ENCODE data around the gene DCBLD1. TPM values are rescaled to one million over a fixed set of nuclear protein-coding genes. Genes with fewer than 3 reads are reported as not detected.
A peak's percentile ranks its signal among the peaks of the same experiment; 100 is the strongest.
"Not testable (repeated sequence)": the region's sequence is repeated elsewhere in the genome, so short reads cannot be mapped to it uniquely, and the experiment has no call there.

Gene DCBLD1
- 12.0 TPM for total RNA-seq

DNA sequence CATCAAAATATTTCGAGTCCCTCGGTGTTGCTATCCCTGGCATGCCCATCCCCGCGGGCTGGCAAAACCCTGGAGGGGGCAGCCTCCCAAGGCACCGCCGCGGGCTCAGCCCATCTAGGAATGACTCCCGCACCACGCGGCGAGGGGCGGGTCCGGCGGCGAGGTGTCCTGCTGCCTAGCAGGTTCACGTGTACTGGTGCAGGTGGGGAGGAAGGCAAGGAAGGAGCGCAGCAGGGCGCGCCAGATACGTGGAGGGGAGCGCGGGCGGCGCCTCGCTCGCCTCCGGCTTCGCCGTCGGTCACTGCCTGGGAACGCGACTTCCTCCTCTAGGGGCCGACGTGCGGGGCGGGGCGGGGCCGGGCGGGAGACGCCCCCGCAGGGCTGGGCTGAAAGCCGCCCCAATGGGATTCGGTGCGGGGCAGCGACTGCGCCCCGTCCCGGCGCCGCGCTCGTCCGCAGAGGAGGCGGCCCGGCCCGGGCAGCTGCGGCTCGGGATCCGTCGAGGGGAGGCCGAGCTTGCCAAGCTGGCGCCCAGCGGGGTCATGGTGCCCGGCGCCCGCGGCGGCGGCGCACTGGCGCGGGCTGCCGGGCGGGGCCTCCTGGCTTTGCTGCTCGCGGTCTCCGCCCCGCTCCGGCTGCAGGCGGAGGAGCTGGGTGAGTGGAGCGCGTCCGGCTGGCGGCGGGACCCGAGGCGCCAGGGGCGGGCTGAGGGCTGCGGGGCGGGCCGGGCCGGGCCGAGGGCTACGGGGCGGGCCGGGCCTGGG is at the start of gene DCBLD1:
Gene DCBLD1 (plus strand): TSS at position 435 of the 764 bp plus-strand sequence. CDS start 108 bp downstream, at position 543.
- Histone ChIP-seq H3K9ac (ENCODE audit: low read depth in 1 of 3, low read length in 3 of 3) (peak within 1 kb of the TSS; percentile 86 to 93 (median 90)), H3K4me1 (ENCODE audit: control insufficient read depth in 3 of 3, insufficient read depth in 3 of 3, low read length in 3 of 3) (peaks cover 6 to 20% (median 7%) of the 10 kb centered on the region in 3 donors), H3K9me3 (ENCODE audit: control insufficient read depth in 3 of 3, low read length in 3 of 3) (no peaks in the 10 kb centered on the region), H3K36me3 (ENCODE audit: control insufficient read depth in 3 of 3, insufficient read depth in 3 of 3, low read length in 3 of 3) (no peaks in the 10 kb centered on the region), H3K27me3 (ENCODE audit: control insufficient read depth in 3 of 3, insufficient read depth in 3 of 3, low read length in 3 of 3) (no peaks in the 10 kb centered on the region), H3K27ac (ENCODE audit: low read depth, low read length) (peak within 1 kb of the TSS; percentile 70), H3K4me3 (ENCODE audit: low read length in 3 of 3) (peak within 1 kb of the TSS; percentile 73 to 83 (median 82))

GRCh38 chr6:117440706-117441525 is 41.6 kb upstream of the DCBLD1 start:
- no peak overlapping the region for H3K9ac ChIP-seq (ENCODE audit: low read depth in 1 of 3, low read length in 3 of 3)
- no peaks in the 10 kb centered on the region for H3K27me3 ChIP-seq (ENCODE audit: control insufficient read depth in 3 of 3, insufficient read depth in 3 of 3, low read length in 3 of 3)
- H3K36me3 ChIP-seq (ENCODE audit: control insufficient read depth in 3 of 3, insufficient read depth in 3 of 3, low read length in 3 of 3), result no peaks in the 10 kb centered on the region
- peaks cover 0 to 1% (median 0%) of the 10 kb centered on the region in 3 donors for H3K9me3 ChIP-seq (ENCODE audit: control insufficient read depth in 3 of 3, low read length in 3 of 3)
- no peak overlapping the region for H3K27ac ChIP-seq (ENCODE audit: low read depth, low read length)
- H3K4me3 ChIP-seq (ENCODE audit: low read length in 3 of 3), result no peak overlapping the region
- no peaks in the 10 kb centered on the region for H3K4me1 ChIP-seq (ENCODE audit: control insufficient read depth in 3 of 3, insufficient read depth in 3 of 3, low read length in 3 of 3)

DNA sequence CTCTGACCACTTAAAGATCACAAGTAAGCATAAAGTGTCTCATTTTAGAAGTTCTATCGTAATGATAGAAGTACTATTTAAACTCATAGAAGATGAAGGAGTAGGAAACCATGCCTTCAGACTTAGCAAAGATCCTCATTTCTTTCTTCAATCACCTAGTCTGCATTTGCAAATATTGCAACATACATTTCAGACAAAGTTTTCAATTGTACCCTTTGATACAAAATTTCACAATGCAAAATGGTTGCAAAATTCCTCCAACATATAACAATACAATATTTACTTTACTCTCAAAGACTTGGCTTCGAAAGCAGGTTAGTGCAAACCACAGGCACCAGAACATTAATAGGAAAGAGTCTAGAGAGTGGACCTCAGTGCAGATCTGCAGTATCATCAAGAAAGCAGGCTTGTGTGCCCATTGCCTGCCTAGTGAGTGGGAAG is 40.6 kb upstream of the DCBLD1 start:
- H3K4me3 ChIP-seq (ENCODE audit: low read length in 3 of 3), result no peak overlapping the region
- H3K27ac ChIP-seq (ENCODE audit: low read depth, low read length), result no peak overlapping the region
- H3K9ac ChIP-seq (ENCODE audit: low read depth in 1 of 3, low read length in 3 of 3), result no peak overlapping the region
- no peaks in the 10 kb centered on the region for H3K4me1 ChIP-seq (ENCODE audit: control insufficient read depth in 3 of 3, insufficient read depth in 3 of 3, low read length in 3 of 3)
- peaks cover 0 to 1% (median 0%) of the 10 kb centered on the region in 3 donors for H3K9me3 ChIP-seq (ENCODE audit: control insufficient read depth in 3 of 3, low read length in 3 of 3)
- H3K36me3 ChIP-seq (ENCODE audit: control insufficient read depth in 3 of 3, insufficient read depth in 3 of 3, low read length in 3 of 3), result no peaks in the 10 kb centered on the region
- no peaks in the 10 kb centered on the region for H3K27me3 ChIP-seq (ENCODE audit: control insufficient read depth in 3 of 3, insufficient read depth in 3 of 3, low read length in 3 of 3)

DNA sequence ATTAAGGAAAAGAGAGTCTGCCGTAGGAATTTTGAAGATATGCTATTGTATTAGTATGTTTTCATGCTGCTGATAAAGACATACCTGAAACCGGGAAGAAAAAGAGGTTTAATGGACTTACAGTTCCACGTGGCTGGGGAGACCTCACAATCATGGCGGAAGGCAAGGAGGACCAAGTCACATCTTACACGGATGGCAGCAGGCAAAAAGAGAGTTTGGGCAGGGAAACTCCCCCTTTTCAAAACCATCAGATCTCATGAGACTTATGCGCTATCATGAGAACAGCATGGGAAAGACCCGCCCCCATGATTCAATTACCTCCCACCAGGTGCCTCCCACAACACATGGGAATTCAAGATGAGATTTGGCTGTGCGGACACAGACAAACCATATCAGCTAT is 40.2 kb upstream of the DCBLD1 start:
- not testable (repeated sequence) for H3K4me1 ChIP-seq (ENCODE audit: control insufficient read depth in 3 of 3, insufficient read depth in 3 of 3, low read length in 3 of 3); H3K36me3 ChIP-seq (ENCODE audit: control insufficient read depth in 3 of 3, insufficient read depth in 3 of 3, low read length in 3 of 3); H3K4me3 ChIP-seq (ENCODE audit: low read length in 3 of 3); H3K9me3 ChIP-seq (ENCODE audit: control insufficient read depth in 3 of 3, low read length in 3 of 3); H3K27ac ChIP-seq (ENCODE audit: low read depth, low read length); H3K9ac ChIP-seq (ENCODE audit: low read depth in 1 of 3, low read length in 3 of 3); H3K27me3 ChIP-seq (ENCODE audit: control insufficient read depth in 3 of 3, insufficient read depth in 3 of 3, low read length in 3 of 3)

DNA sequence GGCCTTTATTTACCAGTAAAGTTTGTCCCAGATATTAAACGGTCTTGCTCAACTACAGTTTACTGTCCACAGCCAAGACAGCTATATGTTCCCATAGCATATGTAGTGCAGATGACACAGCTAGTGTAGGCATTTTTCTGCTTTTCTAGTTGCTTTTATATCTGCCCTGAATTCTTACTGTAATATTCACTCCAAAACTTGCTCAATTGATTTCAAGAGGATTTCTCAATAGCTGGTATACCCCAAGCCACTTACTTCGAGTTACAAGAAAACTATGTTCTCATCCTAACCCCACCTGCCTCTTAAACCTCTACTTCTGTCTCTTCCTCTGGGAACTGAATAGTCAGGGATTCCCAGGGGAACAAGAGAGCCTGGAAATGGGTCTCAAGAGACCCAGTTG is 37.9 kb upstream of the DCBLD1 start:
- no peak overlapping the region for H3K9ac ChIP-seq (ENCODE audit: low read depth in 1 of 3, low read length in 3 of 3)
- no peaks in the 10 kb centered on the region for H3K9me3 ChIP-seq (ENCODE audit: control insufficient read depth in 3 of 3, low read length in 3 of 3)
- H3K27ac ChIP-seq (ENCODE audit: low read depth, low read length), result no peak overlapping the region
- H3K4me3 ChIP-seq (ENCODE audit: low read length in 3 of 3), result no peak overlapping the region
- no peaks in the 10 kb centered on the region for H3K27me3 ChIP-seq (ENCODE audit: control insufficient read depth in 3 of 3, insufficient read depth in 3 of 3, low read length in 3 of 3)
- peaks cover 0 to 6% (median 4%) of the 10 kb centered on the region in 3 donors for H3K4me1 ChIP-seq (ENCODE audit: control insufficient read depth in 3 of 3, insufficient read depth in 3 of 3, low read length in 3 of 3)
- H3K36me3 ChIP-seq (ENCODE audit: control insufficient read depth in 3 of 3, insufficient read depth in 3 of 3, low read length in 3 of 3), result no peaks in the 10 kb centered on the region

DNA sequence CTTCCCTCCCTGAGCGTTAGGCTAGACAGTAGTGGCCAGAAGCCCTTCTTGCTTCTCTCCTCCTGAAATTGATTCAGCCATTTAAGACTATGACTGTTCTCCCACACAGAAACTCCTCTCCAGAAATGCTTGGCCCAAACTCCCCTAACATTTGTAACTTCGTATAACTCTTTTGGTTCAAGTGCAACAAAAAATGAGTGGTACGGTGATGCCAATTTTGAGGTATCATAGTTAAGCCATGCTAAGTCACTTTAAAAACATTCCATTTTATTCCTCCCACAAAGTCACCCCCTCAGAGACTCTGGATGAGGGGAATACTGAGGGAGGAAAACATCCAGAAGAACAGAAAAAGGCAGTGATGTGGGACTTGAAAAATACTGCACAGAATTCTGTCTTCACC is 35.6 kb upstream of the DCBLD1 start:
- H3K36me3 ChIP-seq (ENCODE audit: control insufficient read depth in 3 of 3, insufficient read depth in 3 of 3, low read length in 3 of 3), result no peaks in the 10 kb centered on the region
- H3K4me3 ChIP-seq (ENCODE audit: low read length in 3 of 3), result no peak overlapping the region
- H3K27ac ChIP-seq (ENCODE audit: low read depth, low read length), result no peak overlapping the region
- H3K27me3 ChIP-seq (ENCODE audit: control insufficient read depth in 3 of 3, insufficient read depth in 3 of 3, low read length in 3 of 3), result no peaks in the 10 kb centered on the region
- H3K4me1 ChIP-seq (ENCODE audit: control insufficient read depth in 3 of 3, insufficient read depth in 3 of 3, low read length in 3 of 3), result peaks cover 0 to 6% (median 4%) of the 10 kb centered on the region in 3 donors
- H3K9me3 ChIP-seq (ENCODE audit: control insufficient read depth in 3 of 3, low read length in 3 of 3), result no peaks in the 10 kb centered on the region
- no peak overlapping the region for H3K9ac ChIP-seq (ENCODE audit: low read depth in 1 of 3, low read length in 3 of 3)

DNA sequence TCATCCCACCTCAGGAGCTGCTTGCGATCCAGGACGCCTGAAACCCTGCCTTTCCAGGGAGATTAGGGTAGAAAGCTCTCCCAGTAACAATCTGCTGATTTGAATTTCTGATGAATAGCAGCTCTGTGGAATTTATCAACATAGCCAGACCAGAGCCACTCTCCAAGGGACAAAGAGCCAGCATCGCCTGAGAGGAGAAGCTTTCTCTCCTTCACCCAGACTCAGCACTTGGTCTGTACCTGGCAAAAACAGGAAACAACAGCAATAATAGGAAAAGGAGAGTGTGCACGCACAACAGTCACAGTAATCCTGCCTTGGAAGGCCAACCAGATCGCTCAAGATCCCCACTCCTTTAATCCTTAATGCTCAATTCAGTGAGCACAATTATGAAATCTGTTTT is 34.5 kb upstream of the DCBLD1 start:
- H3K36me3 ChIP-seq (ENCODE audit: control insufficient read depth in 3 of 3, insufficient read depth in 3 of 3, low read length in 3 of 3), result no peaks in the 10 kb centered on the region
- H3K9ac ChIP-seq (ENCODE audit: low read depth in 1 of 3, low read length in 3 of 3), result no peak overlapping the region
- no peak overlapping the region for H3K4me3 ChIP-seq (ENCODE audit: low read length in 3 of 3)
- no peak overlapping the region for H3K27ac ChIP-seq (ENCODE audit: low read depth, low read length)
- peaks cover 0 to 6% (median 4%) of the 10 kb centered on the region in 3 donors for H3K4me1 ChIP-seq (ENCODE audit: control insufficient read depth in 3 of 3, insufficient read depth in 3 of 3, low read length in 3 of 3)
- H3K9me3 ChIP-seq (ENCODE audit: control insufficient read depth in 3 of 3, low read length in 3 of 3), result no peaks in the 10 kb centered on the region
- no peaks in the 10 kb centered on the region for H3K27me3 ChIP-seq (ENCODE audit: control insufficient read depth in 3 of 3, insufficient read depth in 3 of 3, low read length in 3 of 3)

DNA sequence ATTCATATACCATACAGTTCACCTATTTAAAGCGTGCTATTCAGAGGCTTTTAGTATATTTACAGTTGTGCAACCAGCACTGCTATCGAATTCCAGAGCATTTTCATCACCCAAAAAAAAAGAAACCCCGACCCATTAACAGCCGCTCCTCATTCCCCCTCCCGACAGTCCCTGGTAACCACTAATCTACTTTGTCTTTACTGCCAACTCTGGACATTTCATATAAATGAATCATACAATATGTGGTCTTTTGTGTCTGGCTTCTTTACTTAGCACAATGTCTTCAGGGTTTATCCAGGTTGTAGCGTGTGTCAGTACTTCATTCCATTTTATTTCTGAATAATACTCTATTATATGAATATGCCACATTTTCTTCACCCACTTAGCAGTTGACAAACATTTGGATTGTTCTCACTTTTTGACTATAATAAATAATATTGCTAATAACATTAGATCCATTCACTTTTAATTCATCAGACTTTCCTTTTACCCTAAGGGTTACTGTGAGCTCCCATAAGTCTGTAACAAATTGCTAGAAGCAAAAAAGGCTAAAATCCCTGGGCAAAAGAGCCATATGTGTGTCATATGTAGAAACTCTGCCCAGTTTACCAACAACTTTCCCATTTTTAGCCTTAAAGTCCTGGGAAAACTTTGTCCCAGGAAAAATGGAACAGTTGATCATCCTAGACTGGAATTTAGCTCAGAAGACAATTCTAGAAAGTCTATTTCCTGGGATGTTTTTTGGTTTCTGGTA is 33.6 kb upstream of the DCBLD1 start:
- no peaks in the 10 kb centered on the region for H3K27me3 ChIP-seq (ENCODE audit: control insufficient read depth in 3 of 3, insufficient read depth in 3 of 3, low read length in 3 of 3)

DNA sequence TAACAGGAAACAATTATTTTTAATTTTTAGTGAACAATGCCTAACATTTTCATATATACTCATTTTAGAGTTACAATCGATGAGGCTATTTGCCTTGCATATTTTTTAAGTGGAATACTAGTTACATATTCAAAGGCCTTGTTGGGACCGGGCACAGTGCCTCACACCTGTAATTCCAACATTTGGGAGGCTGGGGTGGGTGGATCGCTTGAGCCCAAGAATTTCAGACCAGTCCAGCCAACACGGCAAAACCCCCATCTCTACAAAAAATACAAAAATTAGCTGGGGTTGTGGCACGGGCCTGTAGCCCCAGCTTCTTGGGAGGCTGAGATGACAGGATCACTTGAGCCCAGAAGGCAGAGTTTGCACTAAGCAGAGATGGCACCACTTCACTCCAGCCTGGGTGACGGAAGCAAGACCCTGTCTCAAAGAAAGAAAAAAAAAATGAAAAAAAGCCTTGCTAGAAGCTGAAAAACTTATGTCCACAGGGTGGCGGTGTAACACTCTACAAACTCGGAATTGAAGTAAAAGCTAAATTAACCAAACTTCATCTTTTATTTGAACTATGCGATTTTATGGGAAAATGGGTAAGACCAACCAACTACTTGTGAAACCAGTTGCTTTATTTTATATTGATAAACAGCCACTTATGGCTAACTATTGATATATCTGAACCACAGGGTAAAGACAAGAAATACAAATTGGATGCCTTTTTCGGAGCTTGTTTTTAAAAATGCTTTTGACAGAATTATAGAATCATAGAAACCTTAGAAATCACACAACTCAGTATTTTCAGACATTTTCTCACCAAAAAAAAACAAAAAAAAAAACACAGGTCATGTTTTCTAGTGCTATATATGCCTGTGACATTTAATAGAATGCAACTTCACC is 32.7 kb upstream of the DCBLD1 start:
- Histone ChIP-seq H3K4me3 (ENCODE audit: low read length in 3 of 3) (no peak overlapping the region), H3K4me1 (ENCODE audit: control insufficient read depth in 3 of 3, insufficient read depth in 3 of 3, low read length in 3 of 3) (peaks cover 0 to 6% (median 4%) of the 10 kb centered on the region in 3 donors), H3K27me3 (ENCODE audit: control insufficient read depth in 3 of 3, insufficient read depth in 3 of 3, low read length in 3 of 3) (no peaks in the 10 kb centered on the region), H3K9ac (ENCODE audit: low read depth in 1 of 3, low read length in 3 of 3) (no peak overlapping the region), H3K9me3 (ENCODE audit: control insufficient read depth in 3 of 3, low read length in 3 of 3) (no peaks in the 10 kb centered on the region), H3K36me3 (ENCODE audit: control insufficient read depth in 3 of 3, insufficient read depth in 3 of 3, low read length in 3 of 3) (no peaks in the 10 kb centered on the region), H3K27ac (ENCODE audit: low read depth, low read length) (no peak overlapping the region)

More for the DNA sequence above, 33.6 kb upstream of the DCBLD1 start:
- peaks cover 0 to 6% (median 4%) of the 10 kb centered on the region in 3 donors for H3K4me1 ChIP-seq (ENCODE audit: control insufficient read depth in 3 of 3, insufficient read depth in 3 of 3, low read length in 3 of 3)
- H3K27ac ChIP-seq (ENCODE audit: low read depth, low read length), result no peak overlapping the region
- H3K9ac ChIP-seq (ENCODE audit: low read depth in 1 of 3, low read length in 3 of 3), result no peak overlapping the region
- H3K4me3 ChIP-seq (ENCODE audit: low read length in 3 of 3), result no peak overlapping the region
- H3K9me3 ChIP-seq (ENCODE audit: control insufficient read depth in 3 of 3, low read length in 3 of 3), result no peaks in the 10 kb centered on the region
- no peaks in the 10 kb centered on the region for H3K36me3 ChIP-seq (ENCODE audit: control insufficient read depth in 3 of 3, insufficient read depth in 3 of 3, low read length in 3 of 3)
